GM12874 (cell line): ENCODE results near the gene RADIL.

Experiments used
- CTCF ChIP-seq: IDR thresholded peaks from 2 replicates; pipeline ENCODE4 v1.5.1; 2011; ENCODE audit warnings: low read depth, mild to moderate bottlenecking, control low read depth, low read length, moderate library complexity; ENCODE audit not compliant: insufficient read depth

Gene RADIL

GRCh38 chr7:4888161-4888560, 4.6 kb upstream of the RADIL start:
- TF ChIP-seq CTCF = no peak

DNA sequence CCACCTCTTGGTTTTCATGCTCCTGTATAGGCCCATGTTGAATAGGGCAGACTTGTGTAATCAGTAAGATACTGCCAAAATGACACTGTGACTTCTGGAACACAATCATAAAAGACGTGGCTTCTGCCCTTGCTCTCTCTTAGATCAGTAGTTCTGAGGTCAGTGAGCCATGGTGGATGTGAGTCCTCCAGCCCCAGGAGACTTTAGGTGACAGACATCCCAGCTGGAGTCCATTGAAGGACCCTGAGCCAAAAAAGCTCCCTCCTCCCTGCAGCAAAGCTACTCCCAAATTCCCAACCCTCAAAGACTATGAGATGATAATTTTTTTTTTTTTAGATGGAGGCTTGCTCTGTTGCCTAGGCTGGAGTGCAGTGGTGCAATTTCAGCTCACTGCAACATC, 3.2 kb upstream of the RADIL start:
- no peak for TF ChIP-seq CTCF

DNA sequence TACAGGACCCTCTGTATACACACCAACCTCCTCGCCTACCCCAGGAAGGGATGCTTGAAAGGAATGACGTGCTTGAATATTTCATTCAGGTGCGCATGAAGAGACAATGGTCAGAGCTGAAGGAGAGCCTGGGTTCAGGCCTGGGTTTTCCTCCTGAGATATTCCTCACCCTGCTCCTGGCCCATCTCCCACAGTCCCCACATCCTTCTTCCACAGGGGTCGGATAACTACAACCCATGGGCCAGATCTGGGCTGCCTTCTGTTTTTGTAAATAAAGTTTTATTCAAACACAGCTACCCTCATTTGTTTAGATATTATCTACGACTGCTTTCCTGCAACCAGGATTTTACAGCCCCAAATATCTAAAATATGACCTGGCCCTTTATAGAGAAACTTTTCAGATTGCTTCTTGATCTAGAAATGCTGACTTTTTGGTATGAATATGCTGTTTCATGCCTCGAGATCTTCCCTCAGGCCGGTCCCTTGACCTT, 1.8 kb upstream of the RADIL start:
- no peak for TF ChIP-seq CTCF

DNA sequence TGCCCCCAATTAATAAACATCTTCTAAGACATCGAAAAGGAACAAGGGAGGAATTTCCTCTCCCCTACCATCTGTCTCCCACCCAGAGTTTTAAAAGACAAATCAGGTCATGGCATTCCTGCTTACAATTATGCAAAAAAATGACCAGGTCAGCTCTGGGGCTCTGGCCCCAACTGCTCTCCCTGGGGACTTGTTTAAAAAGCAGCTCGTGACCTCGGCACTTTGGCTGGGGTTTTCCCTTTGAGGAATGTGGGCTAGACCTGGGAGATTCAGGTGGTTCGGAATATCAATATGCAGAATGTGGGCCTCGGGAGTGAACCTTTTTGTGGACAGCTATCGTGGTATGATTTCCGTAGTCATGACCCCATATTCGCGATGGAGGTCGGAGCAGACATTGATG, 648 bp upstream of the RADIL start:
- no peak for TF ChIP-seq CTCF

GRCh38 chr7:4883033-4883371, 514 bp downstream of the RADIL start:
- no peak for TF ChIP-seq CTCF

DNA sequence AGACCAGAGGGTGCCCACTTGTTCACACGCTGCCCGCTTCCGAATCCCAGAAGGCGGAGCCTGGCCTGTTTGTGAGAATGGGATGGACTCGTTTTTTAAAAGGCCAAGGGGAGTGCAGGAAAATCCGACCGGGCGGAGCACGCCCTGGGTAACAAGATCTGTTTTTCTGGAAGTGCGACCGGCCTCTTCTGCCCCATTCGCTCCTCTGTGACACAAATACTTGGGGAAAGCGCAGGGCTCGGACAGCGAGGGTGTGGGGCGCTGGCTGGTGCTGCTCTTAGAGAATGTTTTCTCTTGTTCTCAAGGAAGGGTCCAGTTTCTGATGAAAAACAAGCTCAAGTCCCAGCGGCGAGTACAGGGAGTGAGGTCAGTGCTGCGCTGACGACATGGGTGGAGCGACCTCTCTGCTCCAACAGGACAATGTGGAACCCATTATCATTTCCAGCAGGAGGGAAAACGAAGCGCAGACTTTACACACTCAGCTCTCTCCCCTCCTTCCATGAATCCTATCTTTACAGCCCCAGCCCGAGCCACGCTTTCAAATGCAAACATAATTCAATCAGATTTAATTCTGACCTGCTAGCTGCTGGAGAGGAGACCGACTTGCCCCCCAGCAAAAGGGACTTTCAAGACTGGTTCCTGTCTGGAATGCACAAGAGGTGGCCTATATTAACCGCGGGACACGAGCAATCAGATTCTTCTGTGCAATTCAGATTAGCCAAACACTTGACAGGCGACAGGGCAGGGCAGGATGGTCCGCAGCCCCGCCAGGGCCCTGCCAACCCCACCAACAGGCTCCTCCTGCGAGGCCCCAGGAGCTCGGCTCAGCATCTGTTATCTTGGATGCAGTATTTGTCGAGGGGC, 1.1 kb downstream of the RADIL start:
- TF ChIP-seq CTCF = no peak

GRCh38 chr7:4880218-4880617, 3.3 kb downstream of the RADIL start:
- no peak for TF ChIP-seq CTCF
